Measurements from ENCODE around the gene NCAPG2.

NCAPG2 gene

DNA sequence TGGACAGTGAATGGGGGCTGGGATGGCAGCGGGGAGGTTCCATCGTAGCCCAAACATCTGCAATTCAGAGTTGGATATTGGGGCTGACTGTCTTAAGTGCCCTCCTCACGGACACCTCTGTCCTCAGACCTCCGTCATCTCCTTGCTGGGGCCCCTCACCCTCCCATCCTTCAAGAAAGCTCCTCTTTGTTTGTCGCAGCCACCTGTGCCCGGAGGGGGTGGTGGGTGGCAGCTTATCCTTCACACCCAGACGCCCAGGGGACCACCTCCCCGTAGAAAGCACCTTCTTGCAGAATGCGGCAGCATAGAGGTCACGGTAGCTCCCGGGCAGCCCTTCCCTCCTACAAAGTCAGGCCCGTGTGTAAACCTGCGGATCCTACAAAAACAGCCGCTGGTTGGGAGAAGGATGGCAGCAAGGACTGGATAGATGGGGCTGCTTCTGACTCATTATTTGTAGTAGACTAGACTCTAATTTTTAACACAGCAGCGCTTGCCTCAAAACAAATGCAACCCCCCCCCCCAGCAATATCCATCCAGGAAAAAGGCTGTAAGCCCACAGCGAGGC is 115.6 kb downstream of the NCAPG2 start:
- no peak for DNase-seq

DNA sequence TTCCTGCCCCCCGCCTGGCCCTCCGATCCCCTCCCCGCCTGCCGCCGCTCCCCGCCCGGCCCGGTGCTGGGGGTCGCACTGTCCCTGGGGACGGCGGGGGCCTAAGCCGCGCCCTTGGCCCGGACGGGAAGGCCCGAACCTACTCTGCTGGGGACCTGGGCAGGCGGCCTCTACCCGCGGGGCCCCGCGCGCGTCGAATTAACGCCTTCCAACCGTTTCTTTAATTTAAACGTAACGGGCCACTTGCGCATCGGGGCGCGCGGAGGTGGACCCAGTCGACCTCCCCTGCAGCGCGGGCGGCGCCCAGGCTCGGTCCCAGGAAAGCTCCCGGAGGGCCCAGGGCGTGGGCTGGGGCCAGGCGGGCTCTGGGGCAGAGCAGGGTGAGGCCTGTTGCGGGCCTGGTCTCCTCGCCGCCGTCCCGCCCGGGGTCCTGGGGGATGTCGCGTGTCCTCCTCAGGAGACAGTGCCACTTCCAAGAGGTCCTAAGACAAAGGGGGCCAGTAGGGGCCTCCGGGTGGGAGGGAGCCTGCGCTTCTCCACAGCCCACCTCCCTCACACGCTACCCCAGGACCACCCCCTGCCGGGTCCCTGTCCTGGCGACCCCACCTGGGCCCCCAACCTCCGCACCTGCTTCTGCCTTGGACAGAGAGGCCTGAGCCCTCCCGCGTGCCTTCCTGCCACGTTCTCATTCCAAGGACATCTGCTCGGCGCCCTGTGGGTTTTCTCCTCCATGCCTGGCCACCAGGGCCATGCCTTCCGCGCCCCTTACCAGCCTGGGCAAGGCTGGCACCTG is 116.3 kb downstream of the NCAPG2 start:
- DNase-seq: no peak

DNA sequence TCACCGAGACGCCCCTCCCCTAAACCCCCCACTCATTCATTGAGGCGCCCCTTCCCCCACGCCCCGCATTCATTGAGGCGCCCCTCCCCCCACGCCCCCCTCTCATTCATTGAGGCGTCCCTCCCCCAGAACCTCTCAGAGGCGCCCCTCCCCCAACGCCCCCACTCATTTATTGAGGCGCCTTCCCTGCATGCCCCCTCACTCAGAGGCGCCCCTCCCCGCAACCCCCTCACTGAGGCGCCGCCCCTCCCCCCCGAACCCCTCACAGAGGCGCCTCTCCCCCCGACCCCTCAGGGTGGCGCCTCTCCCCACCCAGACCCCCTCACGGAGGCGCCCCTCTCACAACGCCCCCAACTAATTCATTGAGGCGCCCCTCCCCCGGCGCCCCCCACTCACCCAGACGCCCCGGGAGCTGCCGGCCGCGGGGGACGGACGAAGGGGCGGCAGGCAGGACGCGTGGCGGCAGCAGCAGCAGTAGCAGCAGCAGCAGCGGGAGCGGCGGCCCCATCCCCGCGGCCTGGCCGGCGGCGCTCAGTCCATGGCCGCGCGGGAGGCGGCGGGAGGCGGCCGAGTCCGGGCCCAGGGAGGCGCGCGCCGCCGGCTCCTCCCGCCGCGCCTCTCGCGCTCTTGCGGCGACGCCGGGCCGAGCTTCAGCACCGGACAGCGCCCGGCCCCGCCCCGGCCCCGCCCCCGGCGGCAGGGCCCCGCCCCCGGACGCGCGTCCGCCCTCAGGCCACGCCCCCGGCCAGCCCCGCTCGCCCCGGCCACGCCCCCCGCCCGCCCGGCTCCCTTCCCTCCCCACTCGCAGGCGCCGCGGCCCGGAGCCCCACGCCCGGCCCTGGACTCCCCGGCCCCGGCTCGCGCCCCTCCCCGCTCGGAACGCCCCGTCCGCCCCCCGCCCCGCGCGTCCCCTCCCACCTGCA is 117.2 kb downstream of the NCAPG2 start, which contains the start of gene PTPRN2:
Gene PTPRN2, minus strand, starts transcription at position 662 of the 923 bp plus-strand sequence.
- DNase-seq: peak; percentile 94

DNA sequence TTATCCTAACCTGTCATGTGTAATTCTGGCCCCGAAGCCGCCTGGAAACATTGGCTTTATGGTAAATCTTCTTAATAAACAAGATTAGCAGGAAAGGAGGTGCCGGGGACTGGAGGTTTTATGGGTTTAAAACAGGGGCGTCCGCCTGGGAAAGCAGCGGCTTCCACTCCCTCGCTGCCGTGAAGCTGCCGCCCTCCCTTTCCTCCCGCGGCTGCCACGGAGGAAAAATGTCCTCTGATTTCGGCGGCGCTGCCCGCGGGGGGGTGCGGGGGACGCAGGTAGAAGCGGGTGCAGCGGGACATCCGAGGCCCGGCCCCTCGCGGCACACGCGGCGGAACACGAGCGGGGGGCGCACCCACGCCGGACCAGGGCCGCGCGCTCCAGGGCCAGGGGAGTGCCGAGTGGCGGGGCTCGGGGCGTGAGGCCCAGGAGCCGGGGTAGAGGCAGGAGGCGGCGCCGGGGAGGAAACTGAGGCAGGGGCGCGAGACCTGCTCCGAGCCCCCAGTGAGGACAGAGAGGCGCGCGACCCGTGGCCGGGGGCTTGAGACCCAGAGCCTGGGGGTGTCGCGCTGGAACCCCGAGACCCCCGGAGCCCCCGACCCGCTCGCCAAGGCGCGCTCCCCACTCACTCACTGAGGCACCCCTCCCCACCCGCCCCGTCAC is 118.0 kb downstream of the NCAPG2 start:
- no peak for DNase-seq

DNA sequence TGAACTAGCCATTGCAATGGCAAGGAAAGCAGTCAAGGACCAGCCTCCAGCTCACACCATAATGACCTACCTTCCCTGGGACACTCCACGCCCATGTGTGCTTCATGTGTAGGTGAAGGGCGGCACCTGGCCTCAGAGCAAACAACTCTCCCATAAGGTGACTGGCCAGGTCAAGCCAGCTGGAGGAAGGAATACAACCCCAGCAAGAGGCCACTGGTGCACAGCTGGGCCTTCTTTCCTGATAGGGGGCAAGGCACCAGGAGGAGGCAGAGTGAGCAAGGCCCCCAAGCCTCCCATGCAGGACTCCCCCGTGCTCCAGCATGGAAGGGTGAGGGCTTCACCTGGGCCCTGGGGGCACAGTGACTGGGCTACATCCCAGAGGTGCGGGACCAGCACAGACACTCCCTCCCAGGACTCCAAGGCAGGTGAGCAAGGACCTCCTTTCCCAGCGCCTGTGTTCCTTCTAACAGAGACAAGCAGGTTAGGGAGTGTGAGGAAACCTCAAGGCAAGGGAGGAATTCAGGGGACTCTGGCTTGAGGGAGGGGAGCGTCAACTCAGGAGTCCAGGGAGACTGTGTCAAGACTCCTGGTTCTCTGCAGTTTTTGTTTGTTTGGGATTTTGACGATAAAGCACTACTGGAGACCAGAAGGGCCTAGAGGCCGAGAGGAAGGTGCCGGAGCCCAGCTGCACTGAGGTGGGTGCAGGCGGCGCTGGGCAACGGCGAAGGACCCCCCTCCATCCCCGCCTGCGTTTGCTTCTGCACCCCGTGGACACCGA is 118.7 kb downstream of the NCAPG2 start:
- no peak for DNase-seq

DNA sequence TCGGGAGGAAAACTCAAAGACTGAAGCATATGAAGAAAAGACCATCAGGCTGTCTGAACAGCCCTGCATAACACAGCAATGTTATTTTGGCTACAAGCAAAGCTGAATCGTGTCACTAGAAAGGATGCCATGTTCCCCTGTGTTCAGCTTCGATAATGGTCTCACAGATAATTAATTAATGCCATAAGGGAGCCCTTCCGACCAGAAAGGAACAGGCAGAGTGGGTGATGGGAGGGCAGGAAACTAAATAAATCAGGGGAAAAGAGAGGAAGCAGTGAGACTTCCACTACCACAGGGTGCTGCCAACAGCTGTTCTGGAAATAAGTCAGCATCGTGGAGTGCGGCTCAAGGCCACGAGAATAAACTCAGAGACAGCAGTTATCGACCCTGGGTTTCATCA is 120.2 kb downstream of the NCAPG2 start:
- DNase-seq: no peak

DNA sequence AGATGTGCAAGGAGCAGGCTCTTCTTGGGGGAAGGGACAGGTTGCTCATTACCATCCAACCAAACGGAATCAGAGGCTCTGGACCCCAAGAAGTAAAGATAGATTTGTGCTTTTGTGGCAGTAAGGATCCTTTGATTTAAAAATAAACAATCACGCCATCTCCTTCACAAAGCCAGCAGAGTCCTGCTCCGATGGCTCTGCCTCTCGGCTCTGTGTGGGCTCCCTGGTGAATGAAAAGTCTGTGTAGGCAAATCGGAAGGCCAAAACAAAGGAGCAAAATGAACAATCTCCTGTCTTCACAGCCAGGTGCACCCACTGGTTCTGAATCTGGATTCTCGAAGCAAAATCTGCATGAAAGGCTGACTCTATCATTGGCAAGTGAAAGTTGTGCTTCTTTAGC is 120.8 kb downstream of the NCAPG2 start:
- DNase-seq: no peak

DNA sequence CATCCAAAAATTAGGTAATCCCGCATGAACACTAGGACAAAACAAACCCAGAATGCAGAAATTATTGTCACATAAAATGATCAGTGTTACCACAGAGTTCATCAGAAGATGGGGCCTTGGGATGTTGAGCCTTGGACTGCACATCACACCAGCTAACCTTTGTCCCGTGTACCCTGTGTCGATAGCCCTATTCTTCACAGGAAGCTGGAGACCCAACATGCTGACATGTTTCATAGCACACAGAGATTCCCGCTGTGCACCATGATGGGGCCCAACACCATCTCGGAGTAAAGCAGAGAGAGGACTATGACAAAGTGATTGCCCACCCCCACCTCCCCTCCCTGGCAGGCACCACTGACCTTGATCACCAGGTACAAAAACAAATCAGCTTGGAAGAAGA is 121.5 kb downstream of the NCAPG2 start:
- no peak for DNase-seq

DNA sequence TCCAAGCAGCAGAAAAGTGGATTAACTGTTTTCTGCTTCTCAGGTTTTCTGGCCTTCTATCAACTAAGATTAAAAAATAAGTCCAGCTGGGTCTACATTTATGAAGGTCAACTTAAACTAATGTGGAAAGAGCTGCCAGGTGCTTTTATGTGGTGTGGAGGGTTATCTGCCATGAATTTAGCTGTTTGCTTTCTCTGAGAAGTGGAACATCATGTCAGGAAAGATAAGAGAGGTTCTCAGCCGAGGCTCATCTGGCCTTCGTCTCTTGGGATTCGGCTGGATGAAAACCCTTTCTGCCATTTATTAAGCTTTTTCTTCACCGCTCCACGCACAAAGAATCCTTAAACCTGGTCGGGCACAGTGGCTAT is 122.5 kb downstream of the NCAPG2 start:
- DNase-seq: no peak

DNA sequence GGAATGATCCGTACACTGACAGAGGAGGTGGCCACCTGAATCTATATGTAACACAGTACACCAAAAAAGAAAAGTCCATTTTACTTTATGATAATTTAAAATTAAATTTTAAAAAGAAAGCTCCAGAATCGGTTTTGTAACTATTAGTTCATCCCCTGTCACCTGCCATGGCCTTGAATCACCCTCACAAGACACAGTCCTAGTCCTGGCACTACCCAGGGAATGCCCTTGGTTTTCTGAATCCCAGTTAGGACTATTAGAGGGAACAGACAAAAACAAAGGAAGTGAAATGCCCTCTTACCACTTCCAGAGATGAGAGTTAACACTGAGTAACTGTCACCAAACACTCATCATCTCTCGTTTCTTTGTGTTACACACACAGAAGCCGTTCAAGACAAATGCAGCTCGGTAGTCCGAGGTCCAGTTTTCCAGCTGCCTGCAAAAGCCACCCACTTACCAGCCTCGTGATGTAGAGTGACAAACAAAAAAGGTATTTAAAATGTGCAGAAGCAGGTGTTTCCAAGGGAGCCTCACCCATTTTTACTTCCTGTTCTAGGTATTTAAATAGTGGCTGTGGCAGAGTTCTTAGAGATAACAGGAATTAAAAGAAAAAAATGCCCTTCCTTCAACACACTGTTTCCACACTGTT is 123.0 kb downstream of the NCAPG2 start:
- DNase-seq: no peak

All from 8988T (cell line).